ENCODE data around the gene SLC35D2. TPM values are rescaled to one million over a fixed set of nuclear protein-coding genes. Genes with fewer than 3 reads are reported as not detected.

SLC35D2 gene
- total RNA-seq, 1 experiment from 2014 or later: 32.5 TPM

DNA sequence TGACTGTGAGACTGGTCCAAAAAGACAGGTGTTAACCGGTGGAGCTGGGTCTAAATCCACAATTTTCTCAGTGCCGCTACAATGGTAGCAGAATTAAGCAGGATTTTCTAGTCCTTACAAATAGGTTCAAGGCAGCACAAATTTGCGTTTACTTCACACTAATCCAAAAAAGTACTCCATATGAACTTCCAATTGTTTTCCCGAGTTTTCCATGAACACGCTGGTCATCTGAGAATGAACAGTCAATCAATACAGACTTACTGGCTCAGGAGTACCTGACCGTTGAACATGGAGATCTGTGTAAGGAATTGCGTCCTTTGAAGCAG lies 709 bp downstream of the SLC35D2 start:
- peaks cover 32 to 52% of the 10 kb centered on the region in 2 experiments for H3K4me1 ChIP-seq (ENCODE audit: control insufficient read depth in 1 of 2, insufficient read depth in 2 of 2, low read length in 2 of 2)
- H3K27ac ChIP-seq (ENCODE audit: low read depth, low read length): peak overlapping the region; percentile 43
- intact Hi-C loops (cut with micrococcal nuclease): loop anchor here (5.0 kb wide), 1 partner anchor 41 kb away; no protein-coding TSS in a partner anchor
- ChIA-PET POLR2A (interaction anchor here (1.7 kb wide), 1 partner anchor 12 kb away, joined by 3 read pairs; no protein-coding TSS in a partner anchor), RAD21 (ENCODE audit: low non-redundant PET in 1 of 2, low total read pairs in 2 of 2, uncharacterized antibody in 2 of 2, unreplicated experiment in 2 of 2) (interaction anchor here in 1 of 2 experiments (0.7 kb wide), 1 partner anchor 37 kb away, joined by 4 read pairs; no protein-coding TSS in a partner anchor), CTCF (no interaction called here)
- H3K79me2 ChIP-seq (ENCODE audit: insufficient read depth, low read length): peaks cover 36% of the 10 kb centered on the region
- H3K4me2 ChIP-seq (ENCODE audit: low read length): peak overlapping the region; percentile 95
- peak overlapping the region; percentile 51 for H2AFZ ChIP-seq (ENCODE audit: low read depth, low read length, poor library complexity, severe bottlenecking)
- DNase-seq (ENCODE audit: low read depth, low spot score) (no peak), ATAC-seq (no peak)
- TF ChIP-seq CEBPB (IDR thresholded peaks at IDR 0.05; ENCODE audit: low read depth) (no peak), TCF7L2 (IDR thresholded peaks at IDR 0.05; ENCODE audit: borderline replicate concordance, extremely low read depth, insufficient read depth, insufficient read length) (no peak), POLR2A (IDR thresholded peaks at IDR 0.05; ENCODE audit: borderline replicate concordance, extremely low read depth, insufficient read depth, insufficient read length) (no peak), ELF1 (IDR thresholded peaks at IDR 0.05; ENCODE audit: borderline replicate concordance, low read depth) (no peak), CBX3 (IDR thresholded peaks at IDR 0.05; ENCODE audit: low read depth) (no peak), POLR2AphosphoS5 (IDR thresholded peaks at IDR 0.05; ENCODE audit: low read depth, low read length) (no peak), RAD21 (IDR thresholded peaks at IDR 0.05; ENCODE audit: low read depth) (no peak), ZNF274 (IDR thresholded peaks at IDR 0.05; ENCODE audit: low read depth, low read length) (no peak), ZBTB33 (IDR thresholded peaks at IDR 0.05; ENCODE audit: extremely low read depth, insufficient replicate concordance, low read length) (no peak), SIN3A (IDR thresholded peaks at IDR 0.05; ENCODE audit: low read depth) (no peak), YY1 (IDR thresholded peaks at IDR 0.05; ENCODE audit: extremely low read depth, insufficient replicate concordance, low read depth, low read length) (no peak), FOSL1 (IDR thresholded peaks at IDR 0.05; ENCODE audit: low read depth) (no peak), SP1 (IDR thresholded peaks at IDR 0.05; ENCODE audit: low read depth) (no peak), SRF (IDR thresholded peaks at IDR 0.05; ENCODE audit: low read depth) (no peak)
- TF ChIP-seq, protein P1, sequence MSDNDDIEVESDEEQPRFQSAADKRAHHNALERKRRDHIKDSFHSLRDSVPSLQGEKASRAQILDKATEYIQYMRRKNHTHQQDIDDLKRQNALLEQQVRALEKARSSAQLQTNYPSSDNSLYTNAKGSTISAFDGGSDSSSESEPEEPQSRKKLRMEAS (IDR thresholded peaks at IDR 0.05): no peak
- TF ChIP-seq, protein P2, sequence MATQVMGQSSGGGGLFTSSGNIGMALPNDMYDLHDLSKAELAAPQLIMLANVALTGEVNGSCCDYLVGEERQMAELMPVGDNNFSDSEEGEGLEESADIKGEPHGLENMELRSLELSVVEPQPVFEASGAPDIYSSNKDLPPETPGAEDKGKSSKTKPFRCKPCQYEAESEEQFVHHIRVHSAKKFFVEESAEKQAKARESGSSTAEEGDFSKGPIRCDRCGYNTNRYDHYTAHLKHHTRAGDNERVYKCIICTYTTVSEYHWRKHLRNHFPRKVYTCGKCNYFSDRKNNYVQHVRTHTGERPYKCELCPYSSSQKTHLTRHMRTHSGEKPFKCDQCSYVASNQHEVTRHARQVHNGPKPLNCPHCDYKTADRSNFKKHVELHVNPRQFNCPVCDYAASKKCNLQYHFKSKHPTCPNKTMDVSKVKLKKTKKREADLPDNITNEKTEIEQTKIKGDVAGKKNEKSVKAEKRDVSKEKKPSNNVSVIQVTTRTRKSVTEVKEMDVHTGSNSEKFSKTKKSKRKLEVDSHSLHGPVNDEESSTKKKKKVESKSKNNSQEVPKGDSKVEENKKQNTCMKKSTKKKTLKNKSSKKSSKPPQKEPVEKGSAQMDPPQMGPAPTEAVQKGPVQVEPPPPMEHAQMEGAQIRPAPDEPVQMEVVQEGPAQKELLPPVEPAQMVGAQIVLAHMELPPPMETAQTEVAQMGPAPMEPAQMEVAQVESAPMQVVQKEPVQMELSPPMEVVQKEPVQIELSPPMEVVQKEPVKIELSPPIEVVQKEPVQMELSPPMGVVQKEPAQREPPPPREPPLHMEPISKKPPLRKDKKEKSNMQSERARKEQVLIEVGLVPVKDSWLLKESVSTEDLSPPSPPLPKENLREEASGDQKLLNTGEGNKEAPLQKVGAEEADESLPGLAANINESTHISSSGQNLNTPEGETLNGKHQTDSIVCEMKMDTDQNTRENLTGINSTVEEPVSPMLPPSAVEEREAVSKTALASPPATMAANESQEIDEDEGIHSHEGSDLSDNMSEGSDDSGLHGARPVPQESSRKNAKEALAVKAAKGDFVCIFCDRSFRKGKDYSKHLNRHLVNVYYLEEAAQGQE (IDR thresholded peaks at IDR 0.05; ENCODE audit: low read depth): no peak
- TF ChIP-seq, protein P3, sequence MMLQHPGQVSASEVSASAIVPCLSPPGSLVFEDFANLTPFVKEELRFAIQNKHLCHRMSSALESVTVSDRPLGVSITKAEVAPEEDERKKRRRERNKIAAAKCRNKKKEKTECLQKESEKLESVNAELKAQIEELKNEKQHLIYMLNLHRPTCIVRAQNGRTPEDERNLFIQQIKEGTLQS (IDR thresholded peaks at IDR 0.05): no peak
- BruUV-seq (replicated peaks): TSS peak; percentile 69
- peak overlapping the region; percentile 59 to 71 for H3K4me3 ChIP-seq (replicated peaks in 1 of 2; ENCODE audit: low read depth in 1 of 2, low read length in 2 of 2)
- no peaks in the 10 kb centered on the region for H3K9me3 ChIP-seq (ENCODE audit: control insufficient read depth in 1 of 2, insufficient read depth in 1 of 2, low read depth in 1 of 2, low read length in 2 of 2)
- H3K36me3 ChIP-seq (ENCODE audit: control insufficient read depth in 1 of 2, insufficient read depth in 2 of 2, low read length in 2 of 2): peaks cover 0 to 7% of the 10 kb centered on the region in 2 experiments; a peak in 1 of 4 replicates
- H3K9ac ChIP-seq (ENCODE audit: low read length): peak overlapping the region; percentile 74
- H3K27me3 ChIP-seq (ENCODE audit: insufficient read depth, low read length): no peaks in the 10 kb centered on the region
- H4K20me1 ChIP-seq (ENCODE audit: insufficient read depth): no peaks in the 10 kb centered on the region
- H3K9me2 ChIP-seq (ENCODE audit: insufficient read depth): no peaks in the 10 kb centered on the region
